ENCODE results near the gene SUCO. TPM values are rescaled to one million over a fixed set of nuclear protein-coding genes. Genes with fewer than 3 reads are reported as not detected.

The SUCO gene
- total RNA-seq, 4 donors from 2014 or later, result 15.5 to 41.6 (median 25.1) TPM

GRCh38 chr1:172530000-172530399 is 3.0 kb upstream of the SUCO start:
- Histone ChIP-seq H3K9me3 (no peaks in the 10 kb centered on the region), H3K4me1 (peaks cover 5 to 18% (median 11%) of the 10 kb centered on the region in 3 donors), H3K27ac (no peak overlapping the region), H3K27me3 (no peaks in the 10 kb centered on the region), H3K36me3 (no peaks in the 10 kb centered on the region), H3K4me3 (no peak overlapping the region)
- no peak for ATAC-seq
- TF ChIP-seq EP300 (IDR thresholded peaks at IDR 0.05), result no peak
- no peak for TF ChIP-seq CTCF (IDR thresholded peaks at IDR 0.05)
- TF ChIP-seq POLR2A (IDR thresholded peaks at IDR 0.05), result no peak
- no peak for TF ChIP-seq POLR2AphosphoS5 (IDR thresholded peaks at IDR 0.05)
- WGBS, 2 donors (ENCODE audit: low coverage in 1 of 2), result 71 to 86% methylated on average over 1 to 2 of the region's 2 CpGs

GRCh38 chr1:172531412-172532182 is 1.4 kb upstream of the SUCO start:
- Histone ChIP-seq H3K9me3 (no peaks in the 10 kb centered on the region), H3K4me3 (peak overlapping the region; percentile 66 to 99), H3K27me3 (no peaks in the 10 kb centered on the region), H3K4me1 (peaks cover 9 to 34% (median 18%) of the 10 kb centered on the region in 3 donors), H3K36me3 (no peaks in the 10 kb centered on the region), H3K27ac (peak overlapping the region; percentile 91 to 99 (median 97))
- TF ChIP-seq POLR2AphosphoS5 (IDR thresholded peaks at IDR 0.05) (no peak), CTCF (IDR thresholded peaks at IDR 0.05) (no peak), EP300 (IDR thresholded peaks at IDR 0.05) (no peak), POLR2A (IDR thresholded peaks at IDR 0.05) (no peak)
- 1 to 2% methylated on average over 10 to 11 of the region's 11 CpGs for WGBS, 2 donors (ENCODE audit: low coverage in 1 of 2)
- no peak for ATAC-seq

- 0% methylated on average over 3 to 8 of the region's 18 CpGs for WGBS, 2 donors (ENCODE audit: low coverage in 1 of 2)
- no peaks in the 10 kb centered on the region for H3K9me3 ChIP-seq
- H3K36me3 ChIP-seq, result no peaks in the 10 kb centered on the region
- TF ChIP-seq EP300 (IDR thresholded peaks at IDR 0.05) (no peak), POLR2AphosphoS5 (IDR thresholded peaks at IDR 0.05) (peak; percentile 95), CTCF (IDR thresholded peaks at IDR 0.05) (no peak), POLR2A (IDR thresholded peaks at IDR 0.05) (peak; percentile 77 to 81)
- peak overlapping the region; percentile 66 to 99 for H3K4me3 ChIP-seq
- peak overlapping the region; percentile 91 to 99 (median 97) for H3K27ac ChIP-seq
- peak; percentile 90 for ATAC-seq
- H3K4me1 ChIP-seq, result peaks cover 13 to 41% (median 18%) of the 10 kb centered on the region in 3 donors
- H3K27me3 ChIP-seq, result no peaks in the 10 kb centered on the region
Measured at GRCh38 chr1:172532183-172532699, 709 bp upstream of the SUCO start.

- Histone ChIP-seq H3K27ac (peak overlapping the region; percentile 91 to 99 (median 94)), H3K4me1 (peaks cover 13 to 55% (median 18%) of the 10 kb centered on the region in 3 donors), H3K4me3 (peak overlapping the region; percentile 66 to 87), H3K36me3 (no peaks in the 10 kb centered on the region), H3K27me3 (no peaks in the 10 kb centered on the region), H3K9me3 (no peaks in the 10 kb centered on the region)
- WGBS, 2 donors (ENCODE audit: low coverage in 1 of 2), result 0 to 2% methylated on average over 7 to 10 of the region's 23 CpGs
- peak; percentile 3 for ATAC-seq
- no peak for TF ChIP-seq EP300 (IDR thresholded peaks at IDR 0.05)
- TF ChIP-seq POLR2A (IDR thresholded peaks at IDR 0.05), result no peak
- no peak for TF ChIP-seq POLR2AphosphoS5 (IDR thresholded peaks at IDR 0.05)
- TF ChIP-seq CTCF (IDR thresholded peaks at IDR 0.05), result no peak
Measured at GRCh38 chr1:172533513-172534151, 682 bp downstream of the SUCO start.

All from gastroesophageal sphincter (tissue), 4 donors.